GM21360 (cell line): ENCODE results near the gene NKAIN1.
"Not testable (repeated sequence)": the region's sequence is repeated elsewhere in the genome, so short reads cannot be mapped to it uniquely, and the experiment has no call there.

Source experiments
- ATAC-seq: cut with Tn5 transposase; IDR thresholded peaks from one replicate; pipeline ENCODE4 v1.9.1; 2021; ENCODE audit warnings: mild to moderate bottlenecking, moderate library complexity; ENCODE audit not compliant: unreplicated experiment

Gene NKAIN1

GRCh38 chr1:31239653-31240241 is at the start of gene NKAIN1:
NKAIN1 (minus strand) TSS chr1:31239887; CDS start chr1:31239547, 340 bp downstream.
- no peak for ATAC-seq

- ATAC-seq: no peak
Measured at GRCh38 chr1:31289021-31289420, 49.3 kb upstream of the NKAIN1 start.

GRCh38 chr1:31287791-31288190 is 48.1 kb upstream of the NKAIN1 start:
- ATAC-seq: not testable (repeated sequence)

GRCh38 chr1:31282426-31282825 is 42.7 kb upstream of the NKAIN1 start:
- ATAC-seq: not testable (repeated sequence)

GRCh38 chr1:31273619-31274018 is 33.9 kb upstream of the NKAIN1 start:
- ATAC-seq: no peak

- no peak for ATAC-seq
Measured at GRCh38 chr1:31272369-31272768, 32.7 kb upstream of the NKAIN1 start.

- ATAC-seq: no peak
Measured at GRCh38 chr1:31266547-31266946, 26.9 kb upstream of the NKAIN1 start.

- ATAC-seq: no peak
Measured at GRCh38 chr1:31264790-31265386, 25.2 kb upstream of the NKAIN1 start.

- no peak for ATAC-seq
Measured at GRCh38 chr1:31263408-31263807, 23.7 kb upstream of the NKAIN1 start.

GRCh38 chr1:31262393-31262792 is 22.7 kb upstream of the NKAIN1 start:
- ATAC-seq: not testable (repeated sequence)

- ATAC-seq: no peak
Measured at GRCh38 chr1:31261916-31262315, 22.2 kb upstream of the NKAIN1 start.

- no peak for ATAC-seq
Measured at GRCh38 chr1:31259746-31260145, 20.1 kb upstream of the NKAIN1 start.

GRCh38 chr1:31258581-31258980 is 18.9 kb upstream of the NKAIN1 start:
- no peak for ATAC-seq

- ATAC-seq: no peak
Measured at GRCh38 chr1:31257213-31257612, 17.5 kb upstream of the NKAIN1 start.

- no peak for ATAC-seq
Measured at GRCh38 chr1:31249854-31250253, 10.2 kb upstream of the NKAIN1 start.

GRCh38 chr1:31248276-31248675 is 8.6 kb upstream of the NKAIN1 start:
- no peak for ATAC-seq

- ATAC-seq: no peak
Measured at GRCh38 chr1:31244326-31244725, 4.6 kb upstream of the NKAIN1 start.

- no peak for ATAC-seq
Measured at GRCh38 chr1:31243501-31244286, 4.0 kb upstream of the NKAIN1 start.

GRCh38 chr1:31241321-31241720 is 1.6 kb upstream of the NKAIN1 start:
- ATAC-seq: no peak

- no peak for ATAC-seq
Measured at GRCh38 chr1:31238986-31239613, 587 bp downstream of the NKAIN1 start.

GRCh38 chr1:31238612-31238985 is 1.1 kb downstream of the NKAIN1 start:
- ATAC-seq: no peak

- no peak for ATAC-seq
Measured at GRCh38 chr1:31234870-31235269, 4.8 kb downstream of the NKAIN1 start.
